Left lung (tissue), 10 donors: Measurements from ENCODE around the gene ADCY6. TPM values are rescaled to one million over a fixed set of nuclear protein-coding genes. Genes with fewer than 3 reads are reported as not detected.

Experiments used
- ATAC-seq: fragments of 200-7000 bp; cut with Tn5 transposase; one replicate; pipeline ENCODE4 v1.9.1; 2020; ENCODE audit warnings: moderate library complexity
- DNase-seq, 4 donors: peaks; one replicate each; pipeline ENCODE4 v3.0.0-alpha.2; 2013 to 2020
- H3K27ac ChIP-seq, 2 donors: fragments of 200-600 bp; sonication (generic) in 1 of 2; one replicate each; pipeline versions ENCODE4 v1.5.0 to v1.8.0; 2020 to 2021
- H3K27me3 ChIP-seq, 2 donors: fragments of 200-600 bp; sonication (generic) in 1 of 2; one replicate each; pipeline versions ENCODE4 v1.5.0 to v1.8.0; 2020 to 2021
- H3K36me3 ChIP-seq, 2 donors: fragments of 200-600 bp; sonication (generic) in 1 of 2; one replicate each; pipeline versions ENCODE4 v1.5.0 to v1.8.0; 2020 to 2021
- H3K4me1 ChIP-seq, 2 donors: fragments of 200-600 bp; one replicate each; pipeline ENCODE4 v1.8.0; 2021
- H3K4me3 ChIP-seq, 2 donors: fragments of 200-600 bp; sonication (generic) in 1 of 2; one replicate each; pipeline versions ENCODE4 v1.5.0 to v1.8.0; 2020 to 2021; ENCODE audit warnings: mild to moderate bottlenecking in 1 of 2
- H3K9me3 ChIP-seq, 2 donors: fragments of 200-600 bp; sonication (generic) in 1 of 2; one replicate each; pipeline versions ENCODE4 v1.5.0 to v1.8.0; 2020 to 2021
- intact Hi-C, 2 donors: fragments of 100-400 bp; cut with DNase I; formaldehyde crosslinking; loops; one replicate each; pipeline versions ENCODE4 v1.11.2 to v1.14.2; 2022
- polyA plus RNA-seq, 6 donors: library from polyadenylated mRNA; unstranded; fragments of 120-200 nt; gene quantifications; one replicate each; pipeline ENCODE4 v1.2.1, GENCODE V29; 2013; ENCODE audit not compliant: insufficient read length in 6 of 6
- total RNA-seq, 2 donors: library from RNA; stranded (reverse); fragmentation: NEBNext Ultra II Directional; extraction: Animal tissue kit (Norgen Biotek cat#: 25700); gene quantifications; one replicate each; pipeline ENCODE4 v1.2.1, GENCODE V29; 2021
- TF ChIP-seq, protein P1 (sequence below), 2 donors: fragments of 200-600 bp; sonication (generic) in 1 of 2; IDR thresholded peaks; one replicate each; pipeline versions ENCODE4 v1.5.0 to v1.8.0; 2021; ENCODE audit warnings: antibody characterized with exemption in 2 of 2
- donor health status: DM: no; HTN: yes; CAD: no.
- donor health status: DM: no; HTN: no; CAD: no.

The ADCY6 gene
- total and polyA plus RNA-seq, 8 donors = 33.0 to 67.0 (median 56.3) TPM

- no peak overlapping the region for H3K27ac ChIP-seq
- TF ChIP-seq, protein P1, sequence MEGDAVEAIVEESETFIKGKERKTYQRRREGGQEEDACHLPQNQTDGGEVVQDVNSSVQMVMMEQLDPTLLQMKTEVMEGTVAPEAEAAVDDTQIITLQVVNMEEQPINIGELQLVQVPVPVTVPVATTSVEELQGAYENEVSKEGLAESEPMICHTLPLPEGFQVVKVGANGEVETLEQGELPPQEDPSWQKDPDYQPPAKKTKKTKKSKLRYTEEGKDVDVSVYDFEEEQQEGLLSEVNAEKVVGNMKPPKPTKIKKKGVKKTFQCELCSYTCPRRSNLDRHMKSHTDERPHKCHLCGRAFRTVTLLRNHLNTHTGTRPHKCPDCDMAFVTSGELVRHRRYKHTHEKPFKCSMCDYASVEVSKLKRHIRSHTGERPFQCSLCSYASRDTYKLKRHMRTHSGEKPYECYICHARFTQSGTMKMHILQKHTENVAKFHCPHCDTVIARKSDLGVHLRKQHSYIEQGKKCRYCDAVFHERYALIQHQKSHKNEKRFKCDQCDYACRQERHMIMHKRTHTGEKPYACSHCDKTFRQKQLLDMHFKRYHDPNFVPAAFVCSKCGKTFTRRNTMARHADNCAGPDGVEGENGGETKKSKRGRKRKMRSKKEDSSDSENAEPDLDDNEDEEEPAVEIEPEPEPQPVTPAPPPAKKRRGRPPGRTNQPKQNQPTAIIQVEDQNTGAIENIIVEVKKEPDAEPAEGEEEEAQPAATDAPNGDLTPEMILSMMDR (IDR thresholded peaks at IDR 0.05) = no peak
These were observed 15.2 kb downstream of the ADCY6 start for GRCh38 chr12:48773686-48774085.

DNA sequence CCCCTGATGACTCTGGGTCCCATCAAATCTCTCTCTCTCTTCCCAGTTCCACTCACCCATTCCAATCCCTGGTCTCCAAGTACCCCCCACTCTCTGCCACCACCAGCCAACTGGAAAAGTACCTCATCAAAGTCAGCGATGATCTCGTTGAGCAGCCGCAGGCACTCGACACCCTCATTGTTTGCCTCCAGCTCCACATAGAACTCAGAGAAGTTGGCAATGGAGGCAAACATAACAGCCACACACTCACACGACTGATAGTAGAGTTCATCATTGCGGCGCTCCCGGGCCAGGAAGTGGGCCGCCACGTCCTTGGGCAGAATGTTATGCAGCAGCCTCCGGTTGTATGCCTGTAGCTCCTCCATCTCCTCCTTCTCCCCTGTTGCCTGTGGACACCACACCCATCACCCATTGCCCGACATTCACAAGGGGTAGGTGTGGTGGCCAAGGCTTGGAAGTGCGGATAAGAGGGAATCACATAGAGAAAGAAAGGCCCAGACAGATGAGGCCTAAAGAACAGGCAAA, 17.2 kb downstream of the ADCY6 start:
- Histone ChIP-seq H3K27ac (no peak overlapping the region), H3K36me3 (peaks cover 0 to 90% of the 10 kb centered on the region in 2 donors), H3K4me1 (no peaks in the 10 kb centered on the region), H3K27me3 (no peaks in the 10 kb centered on the region), H3K4me3 (no peak overlapping the region), H3K9me3 (no peaks in the 10 kb centered on the region)
- DNase-seq (no peak), ATAC-seq (no peak)
- intact Hi-C loops = no loop called here
- TF ChIP-seq, protein P1 (IDR thresholded peaks at IDR 0.05) = no peak

More at GRCh38 chr12:48773686-48774085, 15.2 kb downstream of the ADCY6 start:
- Histone ChIP-seq H3K4me3 (no peak overlapping the region), H3K27me3 (no peaks in the 10 kb centered on the region), H3K9me3 (no peaks in the 10 kb centered on the region), H3K4me1 (no peaks in the 10 kb centered on the region), H3K36me3 (peaks cover 0 to 78% of the 10 kb centered on the region in 2 donors)
- DNase-seq (peak in 1 of 4 donors; percentile 66), ATAC-seq (no peak)
- intact Hi-C loops = no loop called here

DNA sequence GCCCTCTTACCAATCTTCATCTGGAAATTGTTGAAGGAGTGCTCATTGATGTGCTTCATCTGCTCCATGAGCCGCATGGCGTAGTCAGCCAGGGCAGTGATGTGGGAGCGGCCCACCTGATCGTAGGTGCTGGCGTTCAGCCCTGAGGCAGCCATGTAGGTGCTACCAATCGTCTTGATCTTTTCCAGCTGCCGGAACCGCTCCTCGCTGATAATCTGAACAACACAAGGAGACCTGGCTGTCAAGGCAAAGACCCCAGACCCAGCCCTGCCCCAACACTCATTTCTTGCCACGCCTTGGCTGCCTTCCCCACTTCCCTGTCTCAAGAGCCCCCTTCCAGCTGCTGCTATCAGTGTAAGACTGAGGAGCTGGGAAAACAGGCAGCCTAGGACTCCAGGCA, 18.1 kb downstream of the ADCY6 start:
- intact Hi-C loops = no loop called here
- Histone ChIP-seq H3K36me3 (peaks cover 0 to 83% of the 10 kb centered on the region in 2 donors), H3K27me3 (no peaks in the 10 kb centered on the region), H3K9me3 (no peaks in the 10 kb centered on the region), H3K4me1 (no peaks in the 10 kb centered on the region), H3K27ac (no peak overlapping the region), H3K4me3 (no peak overlapping the region)
- TF ChIP-seq, protein P1 (IDR thresholded peaks at IDR 0.05) = no peak
- no peak for ATAC-seq
- no peak for DNase-seq

DNA sequence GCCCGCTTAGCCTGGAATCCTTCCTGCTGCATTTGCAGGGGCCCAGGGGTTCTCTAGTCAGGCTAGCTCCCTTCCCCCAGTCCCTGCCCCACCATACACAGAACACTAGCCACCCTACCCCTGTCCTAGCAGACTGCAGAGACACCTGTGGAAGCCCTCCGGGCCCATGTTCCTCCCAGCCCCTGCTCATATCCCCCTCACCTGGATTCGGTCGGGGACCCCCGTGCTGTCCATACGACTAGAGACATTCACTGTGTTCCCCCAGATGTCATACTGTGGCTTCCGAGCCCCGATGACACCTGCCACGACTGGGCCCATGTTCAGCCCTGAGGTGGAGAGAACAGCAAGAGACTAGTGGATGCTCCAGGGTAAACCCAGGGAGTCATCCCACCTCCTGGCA, 20.2 kb downstream of the ADCY6 start:
- Histone ChIP-seq H3K4me1 (no peaks in the 10 kb centered on the region), H3K27me3 (no peaks in the 10 kb centered on the region)
- no peak for DNase-seq

DNA sequence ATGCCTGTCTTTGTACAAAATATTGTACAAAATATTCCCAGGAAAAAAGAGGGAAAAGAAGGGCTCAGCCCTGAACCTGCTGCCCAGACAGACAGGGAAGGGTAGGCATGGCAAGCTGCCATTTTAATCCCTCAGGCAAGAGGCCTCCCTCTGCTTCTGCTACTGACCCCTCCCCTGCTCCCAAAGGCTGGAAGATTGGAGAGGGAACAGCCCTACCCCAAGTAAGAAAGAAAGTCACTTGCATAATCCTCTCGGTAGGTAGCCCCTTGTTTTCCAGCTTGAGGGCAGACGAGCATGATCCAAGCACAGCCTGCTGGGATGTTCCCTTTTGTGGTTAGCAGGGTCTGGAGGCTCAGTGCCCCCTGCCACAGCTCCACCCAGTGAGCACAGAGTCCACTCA, 20.7 kb downstream of the ADCY6 start:
- Histone ChIP-seq H3K4me3 (no peak overlapping the region), H3K4me1 (no peaks in the 10 kb centered on the region), H3K36me3 (peaks cover 0 to 67% of the 10 kb centered on the region in 2 donors), H3K9me3 (no peaks in the 10 kb centered on the region), H3K27ac (no peak overlapping the region), H3K27me3 (no peaks in the 10 kb centered on the region)
- ATAC-seq (no peak), DNase-seq (no peak)
- TF ChIP-seq, protein P1 (IDR thresholded peaks at IDR 0.05) = no peak
- intact Hi-C loops = no loop called here

More for the DNA sequence above, 20.2 kb downstream of the ADCY6 start:
- intact Hi-C loops = no loop called here
- ATAC-seq = no peak
- TF ChIP-seq, protein P1 (IDR thresholded peaks at IDR 0.05) = no peak
- Histone ChIP-seq H3K4me3 (no peak overlapping the region), H3K27ac (no peak overlapping the region), H3K9me3 (no peaks in the 10 kb centered on the region), H3K36me3 (peaks cover 0 to 73% of the 10 kb centered on the region in 2 donors)
